GM23248 (cell line): ENCODE data around the gene GBP3.

ENCODE experiments used
- EZH2 ChIP-seq: fragments of 200-600 bp; sonication (generic); IDR thresholded peaks from 2 replicates; pipeline ENCODE4 v1.6.1; 2018; ENCODE audit warnings: antibody characterized with exemption, mild to moderate bottlenecking; ENCODE audit not compliant: insufficient read depth, poor library complexity, severe bottlenecking
- EZH2phosphoT487 ChIP-seq: fragments of 200-600 bp; sonication (generic); IDR thresholded peaks from 2 replicates; pipeline ENCODE4 v1.6.1; 2018; ENCODE audit warnings: antibody characterized with exemption, moderate library complexity, mild to moderate bottlenecking, low read depth; ENCODE audit not compliant: insufficient read depth

GRCh38 chr1:89023026-89023425 is 360 bp upstream of the GBP3 start:
- TF ChIP-seq EZH2 (no peak), EZH2phosphoT487 (no peak)
